ENCODE results near the gene WNT1. TPM values are rescaled to one million over a fixed set of nuclear protein-coding genes. Genes with fewer than 3 reads are reported as not detected.

WNT1 gene
- total and polyA plus RNA-seq, 2 donors (not counting 3 experiments of a cell fraction or from before 2014, with no cell fraction given), result not detected

- dilution Hi-C loops (cut with MboI; ENCODE audit: extremely low pct_ligation_motif_present, low sequenced_read_pairs) (no loop called here), intact Hi-C loops (cut with micrococcal nuclease) (no loop called here)
- CTCF ChIA-PET, result interaction anchor here (1.1 to 10.5 kb wide), 6 partner anchors 13 to 138 kb away, joined by 3 to 175 read pairs (median 5); partner anchors contain the start of genes PRKAG1 and WNT1
- no peak for FAIRE-seq
- Histone ChIP-seq H3K9ac (replicated peaks; ENCODE audit: extremely low read depth, insufficient read depth, low read length) (no peak overlapping the region), H3K36me3 (ENCODE audit: control insufficient read depth in 2 of 2, extremely low read depth in 1 of 2, insufficient read depth in 2 of 2, low read length in 2 of 2) (no peaks in the 10 kb centered on the region), H4K20me1 (replicated peaks; ENCODE audit: control insufficient read depth, extremely low read depth, insufficient read depth, low read length) (no peaks in the 10 kb centered on the region), H3K4me3 (replicated peaks in 1 of 3; ENCODE audit: insufficient read depth in 1 of 3, low read depth in 1 of 3, low read length in 3 of 3) (no peak overlapping the region), H3K79me2 (ENCODE audit: control insufficient read depth, insufficient read depth, low read length) (no peaks in the 10 kb centered on the region), H3K27ac (ENCODE audit: insufficient read depth, low read depth, low read length) (no peak overlapping the region), H3K27me3 (ENCODE audit: control insufficient read depth in 2 of 2, insufficient read depth in 2 of 2, low read length in 2 of 2) (peaks cover 30 to 32% of the 10 kb centered on the region in 2 experiments), H3K9me3 (replicated peaks; ENCODE audit: control insufficient read depth, insufficient read depth, low read length) (no peaks in the 10 kb centered on the region), H3K9me1 (replicated peaks; ENCODE audit: control insufficient read depth, extremely low read depth, insufficient read depth, low read length) (no peaks in the 10 kb centered on the region), H3K4me1 (ENCODE audit: control insufficient read depth, extremely low read depth, insufficient read depth, low read length) (peaks cover 4% of the 10 kb centered on the region), H2AFZ (ENCODE audit: low read depth, low read length) (no peak overlapping the region), H3K4me2 (ENCODE audit: insufficient read depth, low read length) (no peak overlapping the region)
- no TSS peak for BruUV-seq (replicated peaks)
- no peak for DNase-seq (ENCODE audit: low read depth, low spot score)
- TF ChIP-seq GATA2 (IDR thresholded peaks at IDR 0.05; ENCODE audit: insufficient read depth, insufficient read length, low read depth, low read length) (no peak), MYC (IDR thresholded peaks at IDR 0.05; ENCODE audit: low read depth, low read length) (no peak), POLR2A (IDR thresholded peaks at IDR 0.05; ENCODE audit: low read depth, low read length) (no peak), CTCF (IDR thresholded peaks at IDR 0.05; ENCODE audit: extremely low read depth in 1 of 2, insufficient read depth in 1 of 2, low read depth in 1 of 2, low read length in 2 of 2) (no peak)
- POLR2A ChIA-PET, result no interaction called here
Measured at GRCh38 chr12:48993787-48994186, 15.7 kb downstream of the WNT1 start.

All from endothelial cell of umbilical vein (primary cell).